KBM-7 (cell line): ENCODE results near the gene IER3.
A peak's percentile ranks its signal among the peaks of the same experiment; 100 is the strongest.

Experiments
- DNase-seq: peaks from one replicate; pipeline ENCODE4 v3.0.0-alpha.2; 2015
- in situ Hi-C: fragments of 300-500 bp; cut with MboI; formaldehyde crosslinking; loops from 2 replicates; pipeline ENCODE4 v1.14.3; 2020; ENCODE audit warnings: low sequenced_read_pairs, low pct_unique_long_range_greater_than_20kb, mixed read lengths

The IER3 gene

GRCh38 chr6:30717129-30717844, 27.1 kb downstream of the IER3 start, which contains the start of gene MDC1:
MDC1 (minus strand) TSS chr6:30717281; CDS start chr6:30715175, 2,106 bp downstream.
- in situ Hi-C loops: no loop called here
- peak; percentile 100 for DNase-seq

- no peak for DNase-seq
- in situ Hi-C loops: no loop called here
Measured at GRCh38 chr6:30716879-30717128, 27.5 kb downstream of the IER3 start.

- in situ Hi-C loops: no loop called here
- no peak for DNase-seq
Measured at GRCh38 chr6:30714263-30714662, 30.1 kb downstream of the IER3 start.

- in situ Hi-C loops: no loop called here
- no peak for DNase-seq
Measured at GRCh38 chr6:30712441-30712945, 31.9 kb downstream of the IER3 start.

- no peak for DNase-seq
- in situ Hi-C loops: no loop called here
Measured at GRCh38 chr6:30711758-30712380, 32.5 kb downstream of the IER3 start.

GRCh38 chr6:30709101-30709868, 35.1 kb downstream of the IER3 start:
- no peak for DNase-seq
- in situ Hi-C loops: no loop called here

GRCh38 chr6:30707281-30707850, 37.0 kb downstream of the IER3 start:
- no peak for DNase-seq
- in situ Hi-C loops: no loop called here

GRCh38 chr6:30705620-30706019, 38.7 kb downstream of the IER3 start:
- no peak for DNase-seq
- in situ Hi-C loops: no loop called here

GRCh38 chr6:30703821-30704220, 40.5 kb downstream of the IER3 start:
- no peak for DNase-seq
- in situ Hi-C loops: no loop called here

GRCh38 chr6:30703011-30703410, 41.3 kb downstream of the IER3 start:
- DNase-seq: no peak
- in situ Hi-C loops: no loop called here

- in situ Hi-C loops: no loop called here
Measured at GRCh38 chr6:30700340-30700739, 44.0 kb downstream of the IER3 start.

GRCh38 chr6:30696432-30696831, 47.9 kb downstream of the IER3 start:
- in situ Hi-C loops: no loop called here
- DNase-seq: no peak

More at GRCh38 chr6:30700340-30700739, 44.0 kb downstream of the IER3 start:
- DNase-seq: no peak
